ENCODE data around the gene PCP2.

Gene PCP2

GRCh38 chr19:7633698-7634097 lies at the start of gene PCP2:
PCP2 (minus strand) TSS chr19:7633719; CDS start chr19:7633457, 262 bp downstream.
- no peak for DNase-seq (ENCODE audit: low read depth)

- no peak for DNase-seq (ENCODE audit: low read depth)
Measured at GRCh38 chr19:7682175-7682855, 48.8 kb upstream of the PCP2 start.

GRCh38 chr19:7681340-7682174 lies 48.0 kb upstream of the PCP2 start:
- DNase-seq (ENCODE audit: low read depth) = peak; percentile 72

GRCh38 chr19:7680606-7681339 lies 47.3 kb upstream of the PCP2 start, which contains the start of gene TRAPPC5:
TRAPPC5 (plus strand) TSS chr19:7680833; CDS start chr19:7682254, 1,421 bp downstream.
- peak; percentile 74 for DNase-seq (ENCODE audit: low read depth)

GRCh38 chr19:7679771-7680605 lies 46.5 kb upstream of the PCP2 start:
- DNase-seq (ENCODE audit: low read depth) = no peak

GRCh38 chr19:7678971-7679751 lies 45.6 kb upstream of the PCP2 start:
- peak; percentile 35 for DNase-seq (ENCODE audit: low read depth)

GRCh38 chr19:7677669-7678311 lies 44.3 kb upstream of the PCP2 start:
- DNase-seq (ENCODE audit: low read depth) = no peak

GRCh38 chr19:7676854-7677253 lies 43.3 kb upstream of the PCP2 start, which contains the start of gene MCEMP1:
MCEMP1 (plus strand) TSS chr19:7677090; CDS start chr19:7677121, 31 bp downstream.
- DNase-seq (ENCODE audit: low read depth) = no peak

GRCh38 chr19:7676376-7676775 lies 42.9 kb upstream of the PCP2 start:
- no peak for DNase-seq (ENCODE audit: low read depth)

- DNase-seq (ENCODE audit: low read depth) = no peak
Measured at GRCh38 chr19:7674010-7675005, 40.8 kb upstream of the PCP2 start.

- DNase-seq (ENCODE audit: low read depth) = no peak
Measured at GRCh38 chr19:7672522-7672921, 39.0 kb upstream of the PCP2 start.

- no peak for DNase-seq (ENCODE audit: low read depth)
Measured at GRCh38 chr19:7670790-7671189, 37.3 kb upstream of the PCP2 start.

GRCh38 chr19:7670150-7670783 lies 36.7 kb upstream of the PCP2 start:
- DNase-seq (ENCODE audit: low read depth) = no peak

- DNase-seq (ENCODE audit: low read depth) = no peak
Measured at GRCh38 chr19:7669641-7670040, 36.1 kb upstream of the PCP2 start.

- no peak for DNase-seq (ENCODE audit: low read depth)
Measured at GRCh38 chr19:7668842-7669241, 35.3 kb upstream of the PCP2 start, which contains the start of gene RETN. RETN (plus strand) TSS chr19:7669049; CDS start chr19:7669327, 278 bp downstream.

- no peak for DNase-seq (ENCODE audit: low read depth)
Measured at GRCh38 chr19:7665076-7665475, 31.6 kb upstream of the PCP2 start.

GRCh38 chr19:7663706-7664105 lies 30.2 kb upstream of the PCP2 start:
- no peak for DNase-seq (ENCODE audit: low read depth)

- DNase-seq (ENCODE audit: low read depth) = no peak
Measured at GRCh38 chr19:7662657-7663056, 29.1 kb upstream of the PCP2 start.
